ENCODE data around the gene MYOM3. TPM values are rescaled to one million over a fixed set of nuclear protein-coding genes. Genes with fewer than 3 reads are reported as not detected.
A peak's percentile ranks its signal among the peaks of the same experiment; 100 is the strongest.

MYOM3 gene
- total and polyA plus RNA-seq, 2 of the 13 experiments (the other 11 are each of a cell fraction or from before 2014, with no cell fraction given): 5.8 to 15.3 TPM

DNA sequence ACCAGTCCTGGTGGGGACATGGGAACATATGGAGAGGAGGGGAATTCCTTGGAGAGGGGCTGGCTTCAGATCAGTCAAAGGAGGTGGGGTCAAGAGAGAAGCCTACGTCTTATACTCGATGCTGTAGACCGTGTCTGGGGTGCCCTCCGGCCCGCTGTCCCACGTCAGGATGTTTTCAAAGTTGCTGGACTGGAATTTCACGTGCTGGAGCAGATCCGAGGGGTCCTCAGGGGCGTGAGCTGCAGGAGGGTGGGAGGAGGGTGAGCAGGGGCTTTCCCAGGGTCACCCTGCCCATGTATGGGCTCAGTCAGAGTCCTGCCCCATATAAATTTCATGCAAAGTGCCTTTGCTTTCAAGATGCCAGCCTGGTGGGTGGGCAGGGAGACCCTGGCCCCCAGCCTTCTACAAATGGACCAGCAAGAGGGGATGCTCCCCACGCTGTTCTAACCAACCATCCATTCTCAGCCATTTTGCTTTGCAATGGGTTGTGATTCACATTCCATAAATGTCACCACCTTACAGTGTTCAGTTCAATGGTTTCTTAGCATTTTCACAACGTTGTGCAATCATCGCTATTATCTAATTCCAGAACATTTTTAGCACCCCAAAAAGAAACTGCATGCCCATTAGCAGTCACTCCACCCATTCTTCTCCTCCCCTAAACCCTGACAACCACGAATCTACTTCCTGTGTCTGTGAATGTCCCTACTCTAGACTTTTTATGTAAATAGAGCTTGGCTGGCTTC is 26.7 kb upstream of the MYOM3 start:
- Histone ChIP-seq H3K9ac (ENCODE audit: insufficient read depth, low read depth, low read length) (no peak overlapping the region), H4K20me1 (ENCODE audit: insufficient read depth, low read length) (no peaks in the 10 kb centered on the region), H2AFZ (ENCODE audit: low read length) (no peak overlapping the region), H3K4me1 (ENCODE audit: insufficient read depth, low read length) (peaks cover 34% of the 10 kb centered on the region), H3K4me2 (ENCODE audit: low read depth, low read length) (no peak overlapping the region), H3K9me3 (ENCODE audit: low read length) (no peaks in the 10 kb centered on the region), H3K27me3 (ENCODE audit: control insufficient read depth in 1 of 2, insufficient read depth in 2 of 2, low read length in 2 of 2) (no peaks in the 10 kb centered on the region; a peak in 1 of 5 replicates), H3K36me3 (replicated peaks in 1 of 2; ENCODE audit: control insufficient read depth in 1 of 2, insufficient read depth in 2 of 2, low read length in 2 of 2) (peaks cover 1 to 13% of the 10 kb centered on the region in 2 experiments; a peak in 3 of 5 replicates), H3K27ac (ENCODE audit: extremely low read length, insufficient read depth, low read length) (no peak overlapping the region), H3K4me3 (replicated peaks in 1 of 3; ENCODE audit: insufficient read depth in 1 of 3, low read depth in 2 of 3, low read length in 3 of 3) (no peak overlapping the region), H3K79me2 (ENCODE audit: insufficient read depth, low read length) (no peaks in the 10 kb centered on the region)
- ChIA-PET CTCF (ENCODE audit: low intra/inter-chr PET ratio, low total read pairs) (no interaction called here), POLR2A (no interaction called here)
- FAIRE-seq (no peak), DNase-seq (ENCODE audit: low spot score) (no peak), ATAC-seq (no peak)
- in situ Hi-C loops (cut with HindIII; ENCODE audit: extremely low pct_ligation_motif_present, low pct_unique_long_range_greater_than_20kb): no loop called here
- TF ChIP-seq ZEB1 (IDR thresholded peaks at IDR 0.05; ENCODE audit: insufficient replicate concordance, low read depth): no peak
- no peak for TF ChIP-seq STAT6 (CRISPR knock-in tag; IDR thresholded peaks at IDR 0.05; ENCODE audit: borderline replicate concordance)
- TF ChIP-seq CEBPB (IDR thresholded peaks at IDR 0.05; ENCODE audit: borderline replicate concordance, low read depth, low read length): peak; percentile 55
- WGBS (ENCODE audit: low lambda C conversion rate): 93% methylated on average over 10 of the region's 13 CpGs
- BruUV-seq (replicated peaks): no TSS peak
- intact Hi-C loops (cut with micrococcal nuclease; ENCODE audit: unreplicated experiment): no loop called here

DNA sequence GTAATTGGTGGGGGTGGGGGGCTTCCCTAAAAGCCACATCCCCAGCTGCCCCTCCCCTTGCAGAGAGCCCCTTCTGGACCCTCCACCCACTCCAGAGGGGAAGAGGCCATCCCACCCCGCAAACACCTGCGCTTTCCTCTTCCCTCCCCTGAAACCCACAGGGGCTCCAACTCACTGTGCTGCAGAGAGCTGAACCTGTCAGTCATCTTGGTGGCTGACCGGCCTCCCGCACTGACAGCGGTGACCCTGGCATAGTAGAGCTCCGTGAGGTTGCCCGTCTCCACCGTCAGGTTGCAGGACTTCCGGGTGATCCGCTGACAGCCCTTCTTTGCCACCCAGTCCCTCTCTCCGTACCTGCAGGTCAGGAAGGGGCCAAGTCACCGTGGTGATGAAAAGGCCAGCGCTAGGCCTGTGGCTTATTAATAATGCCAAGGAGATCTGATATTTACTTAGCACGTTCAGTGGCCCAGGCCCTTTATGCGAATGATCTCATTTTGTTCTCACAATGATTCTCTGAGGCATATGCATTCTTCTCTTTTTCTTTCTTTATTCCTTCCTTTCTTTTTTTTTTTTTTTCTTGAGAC is 25.1 kb upstream of the MYOM3 start:
- no peak overlapping the region for H3K9ac ChIP-seq (ENCODE audit: insufficient read depth, low read depth, low read length)
- H3K36me3 ChIP-seq (replicated peaks in 1 of 2; ENCODE audit: control insufficient read depth in 1 of 2, insufficient read depth in 2 of 2, low read length in 2 of 2): peaks cover 1 to 13% of the 10 kb centered on the region in 2 experiments; a peak in 3 of 5 replicates
- no peaks in the 10 kb centered on the region for H3K79me2 ChIP-seq (ENCODE audit: insufficient read depth, low read length)
- ChIA-PET POLR2A (no interaction called here), CTCF (ENCODE audit: low intra/inter-chr PET ratio, low total read pairs) (no interaction called here)
- H4K20me1 ChIP-seq (ENCODE audit: insufficient read depth, low read length): no peaks in the 10 kb centered on the region
- ATAC-seq (no peak), FAIRE-seq (no peak), DNase-seq (ENCODE audit: low spot score) (no peak)
- H3K9me3 ChIP-seq (ENCODE audit: low read length): no peaks in the 10 kb centered on the region
- H3K27me3 ChIP-seq (ENCODE audit: control insufficient read depth in 1 of 2, insufficient read depth in 2 of 2, low read length in 2 of 2): no peaks in the 10 kb centered on the region
- no peak overlapping the region for H3K4me2 ChIP-seq (ENCODE audit: low read depth, low read length)
- over 99% methylated on average over 14 of the region's 15 CpGs for WGBS (ENCODE audit: low lambda C conversion rate)
- H2AFZ ChIP-seq (ENCODE audit: low read length): no peak overlapping the region
- no peak overlapping the region for H3K4me3 ChIP-seq (replicated peaks in 1 of 3; ENCODE audit: insufficient read depth in 1 of 3, low read depth in 2 of 3, low read length in 3 of 3)
- H3K4me1 ChIP-seq (ENCODE audit: insufficient read depth, low read length): peaks cover 23% of the 10 kb centered on the region
- intact Hi-C loops (cut with micrococcal nuclease; ENCODE audit: unreplicated experiment) (no loop called here), in situ Hi-C loops (cut with HindIII; ENCODE audit: extremely low pct_ligation_motif_present, low pct_unique_long_range_greater_than_20kb) (no loop called here)
- no peak overlapping the region for H3K27ac ChIP-seq (ENCODE audit: extremely low read length, insufficient read depth, low read length)
- BruUV-seq (replicated peaks): no TSS peak
- TF ChIP-seq TRIM24 (CRISPR knock-in tag; IDR thresholded peaks at IDR 0.05) (no peak), ZBTB42 (CRISPR knock-in tag; IDR thresholded peaks at IDR 0.05) (no peak), GLMP (CRISPR knock-in tag; IDR thresholded peaks at IDR 0.05; ENCODE audit: borderline replicate concordance) (no peak)

Data from HepG2 (cell line).